ENCODE measurements around the gene ZNF784. TPM values are rescaled to one million over a fixed set of nuclear protein-coding genes. Genes with fewer than 3 reads are reported as not detected.

ZNF784 gene
- total and polyA plus RNA-seq, 2 of the 8 experiments (the other 6 are each of a cell fraction or from before 2014, with no cell fraction given), result 6.5 to 8.0 TPM

DNA sequence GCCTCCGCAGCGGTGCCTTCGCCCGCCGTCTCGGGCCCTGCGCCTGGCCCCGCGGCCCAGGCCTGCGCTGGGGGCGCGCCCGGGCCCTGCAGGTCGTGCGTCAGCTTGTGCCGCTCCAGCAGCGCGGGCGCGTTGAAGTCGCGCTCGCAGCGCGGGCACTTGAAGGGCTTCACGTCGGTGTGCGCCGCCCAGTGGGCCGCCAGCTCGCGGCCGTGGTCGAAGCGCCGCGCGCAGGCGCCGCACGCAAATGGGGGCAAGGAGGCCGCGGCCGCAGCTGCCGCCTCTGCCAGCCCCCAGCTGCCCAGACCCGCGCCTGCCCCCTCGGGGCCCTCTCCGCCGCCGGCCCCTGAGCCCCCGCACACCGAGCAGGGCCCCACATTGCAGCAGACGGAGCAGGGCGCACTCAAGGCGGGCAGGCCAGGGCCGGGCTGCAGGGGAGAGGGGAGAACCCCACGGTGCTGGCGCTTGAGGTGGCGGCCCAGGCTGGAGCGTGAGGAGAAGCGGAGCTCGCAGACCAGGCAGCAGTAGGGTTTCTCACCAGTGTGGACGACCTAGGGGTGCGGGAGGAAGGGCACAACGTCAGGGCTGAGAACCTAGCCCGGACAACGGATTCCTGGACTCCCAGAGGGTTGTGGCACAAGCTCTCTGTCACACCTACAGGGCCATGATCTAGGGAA, 31.1 kb downstream of the ZNF784 start (continued):
- TF ChIP-seq, protein P1, sequence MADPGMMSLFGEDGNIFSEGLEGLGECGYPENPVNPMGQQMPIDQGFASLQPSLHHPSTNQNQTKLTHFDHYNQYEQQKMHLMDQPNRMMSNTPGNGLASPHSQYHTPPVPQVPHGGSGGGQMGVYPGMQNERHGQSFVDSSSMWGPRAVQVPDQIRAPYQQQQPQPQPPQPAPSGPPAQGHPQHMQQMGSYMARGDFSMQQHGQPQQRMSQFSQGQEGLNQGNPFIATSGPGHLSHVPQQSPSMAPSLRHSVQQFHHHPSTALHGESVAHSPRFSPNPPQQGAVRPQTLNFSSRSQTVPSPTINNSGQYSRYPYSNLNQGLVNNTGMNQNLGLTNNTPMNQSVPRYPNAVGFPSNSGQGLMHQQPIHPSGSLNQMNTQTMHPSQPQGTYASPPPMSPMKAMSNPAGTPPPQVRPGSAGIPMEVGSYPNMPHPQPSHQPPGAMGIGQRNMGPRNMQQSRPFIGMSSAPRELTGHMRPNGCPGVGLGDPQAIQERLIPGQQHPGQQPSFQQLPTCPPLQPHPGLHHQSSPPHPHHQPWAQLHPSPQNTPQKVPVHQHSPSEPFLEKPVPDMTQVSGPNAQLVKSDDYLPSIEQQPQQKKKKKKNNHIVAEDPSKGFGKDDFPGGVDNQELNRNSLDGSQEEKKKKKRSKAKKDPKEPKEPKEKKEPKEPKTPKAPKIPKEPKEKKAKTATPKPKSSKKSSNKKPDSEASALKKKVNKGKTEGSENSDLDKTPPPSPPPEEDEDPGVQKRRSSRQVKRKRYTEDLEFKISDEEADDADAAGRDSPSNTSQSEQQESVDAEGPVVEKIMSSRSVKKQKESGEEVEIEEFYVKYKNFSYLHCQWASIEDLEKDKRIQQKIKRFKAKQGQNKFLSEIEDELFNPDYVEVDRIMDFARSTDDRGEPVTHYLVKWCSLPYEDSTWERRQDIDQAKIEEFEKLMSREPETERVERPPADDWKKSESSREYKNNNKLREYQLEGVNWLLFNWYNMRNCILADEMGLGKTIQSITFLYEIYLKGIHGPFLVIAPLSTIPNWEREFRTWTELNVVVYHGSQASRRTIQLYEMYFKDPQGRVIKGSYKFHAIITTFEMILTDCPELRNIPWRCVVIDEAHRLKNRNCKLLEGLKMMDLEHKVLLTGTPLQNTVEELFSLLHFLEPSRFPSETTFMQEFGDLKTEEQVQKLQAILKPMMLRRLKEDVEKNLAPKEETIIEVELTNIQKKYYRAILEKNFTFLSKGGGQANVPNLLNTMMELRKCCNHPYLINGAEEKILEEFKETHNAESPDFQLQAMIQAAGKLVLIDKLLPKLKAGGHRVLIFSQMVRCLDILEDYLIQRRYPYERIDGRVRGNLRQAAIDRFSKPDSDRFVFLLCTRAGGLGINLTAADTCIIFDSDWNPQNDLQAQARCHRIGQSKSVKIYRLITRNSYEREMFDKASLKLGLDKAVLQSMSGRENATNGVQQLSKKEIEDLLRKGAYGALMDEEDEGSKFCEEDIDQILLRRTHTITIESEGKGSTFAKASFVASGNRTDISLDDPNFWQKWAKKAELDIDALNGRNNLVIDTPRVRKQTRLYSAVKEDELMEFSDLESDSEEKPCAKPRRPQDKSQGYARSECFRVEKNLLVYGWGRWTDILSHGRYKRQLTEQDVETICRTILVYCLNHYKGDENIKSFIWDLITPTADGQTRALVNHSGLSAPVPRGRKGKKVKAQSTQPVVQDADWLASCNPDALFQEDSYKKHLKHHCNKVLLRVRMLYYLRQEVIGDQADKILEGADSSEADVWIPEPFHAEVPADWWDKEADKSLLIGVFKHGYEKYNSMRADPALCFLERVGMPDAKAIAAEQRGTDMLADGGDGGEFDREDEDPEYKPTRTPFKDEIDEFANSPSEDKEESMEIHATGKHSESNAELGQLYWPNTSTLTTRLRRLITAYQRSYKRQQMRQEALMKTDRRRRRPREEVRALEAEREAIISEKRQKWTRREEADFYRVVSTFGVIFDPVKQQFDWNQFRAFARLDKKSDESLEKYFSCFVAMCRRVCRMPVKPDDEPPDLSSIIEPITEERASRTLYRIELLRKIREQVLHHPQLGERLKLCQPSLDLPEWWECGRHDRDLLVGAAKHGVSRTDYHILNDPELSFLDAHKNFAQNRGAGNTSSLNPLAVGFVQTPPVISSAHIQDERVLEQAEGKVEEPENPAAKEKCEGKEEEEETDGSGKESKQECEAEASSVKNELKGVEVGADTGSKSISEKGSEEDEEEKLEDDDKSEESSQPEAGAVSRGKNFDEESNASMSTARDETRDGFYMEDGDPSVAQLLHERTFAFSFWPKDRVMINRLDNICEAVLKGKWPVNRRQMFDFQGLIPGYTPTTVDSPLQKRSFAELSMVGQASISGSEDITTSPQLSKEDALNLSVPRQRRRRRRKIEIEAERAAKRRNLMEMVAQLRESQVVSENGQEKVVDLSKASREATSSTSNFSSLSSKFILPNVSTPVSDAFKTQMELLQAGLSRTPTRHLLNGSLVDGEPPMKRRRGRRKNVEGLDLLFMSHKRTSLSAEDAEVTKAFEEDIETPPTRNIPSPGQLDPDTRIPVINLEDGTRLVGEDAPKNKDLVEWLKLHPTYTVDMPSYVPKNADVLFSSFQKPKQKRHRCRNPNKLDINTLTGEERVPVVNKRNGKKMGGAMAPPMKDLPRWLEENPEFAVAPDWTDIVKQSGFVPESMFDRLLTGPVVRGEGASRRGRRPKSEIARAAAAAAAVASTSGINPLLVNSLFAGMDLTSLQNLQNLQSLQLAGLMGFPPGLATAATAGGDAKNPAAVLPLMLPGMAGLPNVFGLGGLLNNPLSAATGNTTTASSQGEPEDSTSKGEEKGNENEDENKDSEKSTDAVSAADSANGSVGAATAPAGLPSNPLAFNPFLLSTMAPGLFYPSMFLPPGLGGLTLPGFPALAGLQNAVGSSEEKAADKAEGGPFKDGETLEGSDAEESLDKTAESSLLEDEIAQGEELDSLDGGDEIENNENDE (IDR thresholded peaks at IDR 0.05; ENCODE audit: insufficient replicate concordance, low read length), result no peak
- TF ChIP-seq EGR1 (IDR thresholded peaks at IDR 0.05; ENCODE audit: borderline replicate concordance, low read depth, low read length), result no peak
- no peak for TF ChIP-seq KDM4A (IDR thresholded peaks at IDR 0.05; ENCODE audit: low read depth, low read length, severe bottlenecking)
- TF ChIP-seq, protein P2, sequence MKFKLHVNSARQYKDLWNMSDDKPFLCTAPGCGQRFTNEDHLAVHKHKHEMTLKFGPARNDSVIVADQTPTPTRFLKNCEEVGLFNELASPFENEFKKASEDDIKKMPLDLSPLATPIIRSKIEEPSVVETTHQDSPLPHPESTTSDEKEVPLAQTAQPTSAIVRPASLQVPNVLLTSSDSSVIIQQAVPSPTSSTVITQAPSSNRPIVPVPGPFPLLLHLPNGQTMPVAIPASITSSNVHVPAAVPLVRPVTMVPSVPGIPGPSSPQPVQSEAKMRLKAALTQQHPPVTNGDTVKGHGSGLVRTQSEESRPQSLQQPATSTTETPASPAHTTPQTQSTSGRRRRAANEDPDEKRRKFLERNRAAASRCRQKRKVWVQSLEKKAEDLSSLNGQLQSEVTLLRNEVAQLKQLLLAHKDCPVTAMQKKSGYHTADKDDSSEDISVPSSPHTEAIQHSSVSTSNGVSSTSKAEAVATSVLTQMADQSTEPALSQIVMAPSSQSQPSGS (IDR thresholded peaks at IDR 0.05; ENCODE audit: low read length), result no peak
